H9 (cell line): ENCODE results near the gene TEAD1. TPM values are rescaled to one million over a fixed set of nuclear protein-coding genes. Genes with fewer than 3 reads are reported as not detected.

Experiments used
- DNase-seq: peaks from one replicate; pipeline ENCODE4 v3.0.0-alpha.2; 2017
- H2AFZ ChIP-seq: one replicate; pipeline ENCODE4 v1.6.1; 2013; ENCODE audit warnings: mild to moderate bottlenecking, low read length, control low read depth, moderate library complexity
- H2AK5ac ChIP-seq: 2 replicates; pipeline ENCODE4 v1.6.1; 2013; ENCODE audit warnings: low read length, control low read depth, mixed read lengths; ENCODE audit not compliant: insufficient read length
- H2BK120ac ChIP-seq: one replicate; pipeline ENCODE4 v1.6.1; 2013; ENCODE audit warnings: low read depth, mild to moderate bottlenecking, low read length, control low read depth, inconsistent platforms; ENCODE audit not compliant: poor library complexity, severe bottlenecking
- H2BK12ac ChIP-seq: 2 replicates; pipeline ENCODE4 v1.6.1; 2013; ENCODE audit warnings: low read length, control low read depth, mixed read lengths, low read depth; ENCODE audit not compliant: insufficient read length
- H2BK15ac ChIP-seq: 2 replicates; pipeline ENCODE4 v1.6.1; 2013; ENCODE audit warnings: low read depth, low read length, control low read depth
- H2BK20ac ChIP-seq: one replicate; pipeline ENCODE4 v1.6.1; 2013; ENCODE audit warnings: low read depth, mild to moderate bottlenecking, low read length, control low read depth, inconsistent platforms; ENCODE audit not compliant: poor library complexity, severe bottlenecking
- H2BK5ac ChIP-seq: 2 replicates; pipeline ENCODE4 v1.6.1; 2013; ENCODE audit warnings: low read length, control low read depth, mixed read lengths; ENCODE audit not compliant: insufficient read length
- H3K14ac ChIP-seq: 2 replicates; pipeline ENCODE4 v1.6.1; 2013; ENCODE audit warnings: low read length, control low read depth; ENCODE audit not compliant: insufficient read depth
- H3K18ac ChIP-seq: 2 replicates; pipeline ENCODE4 v1.6.1; 2013; ENCODE audit warnings: low read depth, mild to moderate bottlenecking, mixed read lengths, low read length, control low read depth; ENCODE audit not compliant: insufficient read length
- H3K23ac ChIP-seq: 2 replicates; pipeline ENCODE4 v1.6.1; 2013; ENCODE audit warnings: low read length, control low read depth, mixed read lengths, low read depth; ENCODE audit not compliant: insufficient read length
- H3K23me2 ChIP-seq: 2 replicates; pipeline ENCODE4 v1.6.1; 2013; ENCODE audit warnings: low read depth, mild to moderate bottlenecking, mixed read lengths, low read length, control low read depth; ENCODE audit not compliant: insufficient read length, poor library complexity, severe bottlenecking
- H3K27ac ChIP-seq: 2 replicates; pipeline ENCODE4 v1.5.1; 2013; ENCODE audit warnings: low read length, control low read depth, mixed read lengths, low read depth; ENCODE audit not compliant: insufficient read length
- H3K27me3 ChIP-seq: 2 replicates; pipeline ENCODE4 v1.6.1; 2013; ENCODE audit warnings: low read length, control low read depth, inconsistent platforms; ENCODE audit not compliant: insufficient read depth
- H3K4ac ChIP-seq: 2 replicates; pipeline ENCODE4 v1.6.1; 2013; ENCODE audit warnings: low read depth, mild to moderate bottlenecking, control low read depth, inconsistent platforms, low read length, moderate library complexity
- H3K4me1 ChIP-seq: 2 replicates; pipeline ENCODE4 v1.6.1; 2013; ENCODE audit warnings: low read length, control low read depth, inconsistent platforms; ENCODE audit not compliant: insufficient read depth
- H3K4me2 ChIP-seq: 2 replicates; pipeline ENCODE4 v1.6.1; 2013; ENCODE audit warnings: low read length, control low read depth, mixed read lengths; ENCODE audit not compliant: insufficient read length, insufficient read depth
- H3K56ac ChIP-seq: 2 replicates; pipeline ENCODE4 v1.6.1; 2013; ENCODE audit warnings: low read depth, mild to moderate bottlenecking, mixed read lengths, low read length, control low read depth; ENCODE audit not compliant: insufficient read length
- H3K79me1 ChIP-seq: 2 replicates; pipeline ENCODE4 v1.6.1; 2013; ENCODE audit warnings: low read depth, mild to moderate bottlenecking, moderate library complexity, low read length, control low read depth, inconsistent platforms; ENCODE audit not compliant: insufficient read depth, poor library complexity, severe bottlenecking
- H3K79me2 ChIP-seq: 2 replicates; pipeline ENCODE4 v1.6.1; 2013; ENCODE audit warnings: low read length, control low read depth, inconsistent platforms; ENCODE audit not compliant: insufficient read depth
- H3K9ac ChIP-seq: 2 replicates; pipeline ENCODE4 v1.6.1; 2013; ENCODE audit warnings: low read length, control low read depth, mixed read lengths; ENCODE audit not compliant: insufficient read length; ENCODE audit errors: extremely low read depth
- H3K9me3 ChIP-seq: one replicate; pipeline ENCODE4 v1.6.1; 2013; ENCODE audit warnings: low read depth, low read length, inconsistent platforms; ENCODE audit not compliant: control insufficient read depth
- H3T11ph ChIP-seq: one replicate; pipeline ENCODE4 v1.6.1; 2013; ENCODE audit warnings: mild to moderate bottlenecking, low read length, control low read depth, inconsistent platforms
- H4K20me1 ChIP-seq: one replicate; pipeline ENCODE4 v1.6.1; 2013; ENCODE audit not compliant: control insufficient read depth, insufficient read length, insufficient read depth
- H4K5ac ChIP-seq: 2 replicates; pipeline ENCODE4 v1.6.1; 2013; ENCODE audit warnings: low read depth, mild to moderate bottlenecking, mixed read lengths, low read length, control low read depth; ENCODE audit not compliant: insufficient read length
- H4K8ac ChIP-seq: replicated peaks from 2 replicates; pipeline ENCODE4 v1.6.1; 2013; ENCODE audit warnings: low read length, control low read depth, mixed read lengths, low read depth; ENCODE audit not compliant: insufficient read length
- H4K91ac ChIP-seq: 2 replicates; pipeline ENCODE4 v1.6.1; 2013; ENCODE audit warnings: low read depth, mild to moderate bottlenecking, moderate library complexity, mixed read lengths, low read length, control low read depth; ENCODE audit not compliant: insufficient read length
- H3K27ac Mint-ChIP-seq, 3 experiments: 2 replicates in 2 of 3; 3 replicates in 1 of 3; pipeline ENCODE4 v1.8.0; 2020 to 2021; ENCODE audit warnings: mixed read lengths in 3 of 3, mild to moderate bottlenecking in 1 of 3, moderate library complexity in 1 of 3
- H3K27me3 Mint-ChIP-seq: 2 replicates; pipeline ENCODE4 v1.8.0; 2021; ENCODE audit warnings: low read depth, mild to moderate bottlenecking, moderate library complexity, mixed read lengths
- H3K36me3 Mint-ChIP-seq, 3 experiments: 2 replicates in 2 of 3; 3 replicates in 1 of 3; pipeline ENCODE4 v1.8.0; 2020 to 2021; ENCODE audit warnings: low read depth in 3 of 3, mixed read lengths in 3 of 3; ENCODE audit not compliant: insufficient read depth in 1 of 3
- H3K4me1 Mint-ChIP-seq, 2 experiments: 2 replicates each; pipeline ENCODE4 v1.8.0; 2020; ENCODE audit warnings: mixed read lengths in 2 of 2
- H3K4me3 Mint-ChIP-seq, 2 experiments: 2 replicates in 1 of 2; 3 replicates in 1 of 2; pipeline ENCODE4 v1.8.0; 2020 to 2021; ENCODE audit warnings: mild to moderate bottlenecking in 2 of 2, mixed read lengths in 2 of 2, moderate library complexity in 1 of 2
- H3K9me3 Mint-ChIP-seq, 2 experiments: 2 replicates in 1 of 2; 3 replicates in 1 of 2; pipeline ENCODE4 v1.8.0; 2020; ENCODE audit warnings: mild to moderate bottlenecking in 2 of 2, mixed read lengths in 2 of 2, moderate library complexity in 1 of 2
- CTCF ChIP-seq: fragments of 200-600 bp; sonication (generic); conservative IDR thresholded peaks from 3 replicates; pipeline ENCODE4 v1.8.0; 2021; ENCODE audit warnings: antibody characterized with exemption, mild to moderate bottlenecking
- WGBS: extraction: QIAGEN DNeasy Blood & Tissue Kit; methylation state at CpG from one replicate; pipeline ENCODE4 v1.1.7; 2013; ENCODE audit warnings: missing lambda C conversion rate, low lambda C conversion rate, mixed read lengths; ENCODE audit not compliant: insufficient read length; ENCODE audit errors: extremely low coverage; 5-methylcytosine and 5-hydroxymethylcytosine counted together
- total RNA-seq: library from RNA; stranded (reverse); gene quantifications from 2 replicates; pipeline ENCODE4 v1.2.1, GENCODE V29; 2021

Gene TEAD1
- total RNA-seq, 1 experiment from 2014 or later, result 75.1 TPM

GRCh38 chr11:12666915-12667314, 7.3 kb upstream of the TEAD1 start:
- Mint-ChIP-seq H3K4me1 (peaks cover 0 to 6% of the 10 kb centered on the region in 2 experiments; a peak in 1 of 4 replicates), H3K9me3 (peaks cover 0 to 4% of the 10 kb centered on the region in 2 experiments; a peak in 2 of 5 replicates), H3K4me3 (no peak overlapping the region), H3K27ac (no peak overlapping the region), H3K27me3 (peaks cover 19% of the 10 kb centered on the region), H3K36me3 (peaks cover 0 to 5% (median 0%) of the 10 kb centered on the region in 3 experiments; a peak in 2 of 7 replicates)
- Histone ChIP-seq H2BK15ac (no peak overlapping the region), H2BK12ac (no peak overlapping the region), H2AFZ (no peak overlapping the region), H4K20me1 (no peaks in the 10 kb centered on the region), H3K79me1 (no peaks in the 10 kb centered on the region), H3K4me2 (no peak overlapping the region), H2BK5ac (no peak overlapping the region), H3K9me3 (no peaks in the 10 kb centered on the region), H3K27ac (no peak overlapping the region), H3K23me2 (no peaks in the 10 kb centered on the region), H3K23ac (no peak overlapping the region), H3T11ph (no peak overlapping the region), H3K4ac (no peak overlapping the region), H3K56ac (no peak overlapping the region), H4K91ac (no peak overlapping the region), H2BK20ac (no peak overlapping the region), H3K18ac (no peak overlapping the region), H3K27me3 (no peaks in the 10 kb centered on the region), H4K8ac (no peak overlapping the region), H3K79me2 (peaks cover 2% of the 10 kb centered on the region; the same call in 1 of the 2 replicates), H3K9ac (no peak overlapping the region), H2BK120ac (no peak overlapping the region), H4K5ac (no peak overlapping the region), H3K4me1 (no peaks in the 10 kb centered on the region), H2AK5ac (no peak overlapping the region), H3K14ac (no peak overlapping the region)
- no CpG with 5 or more reads among the region's 3 CpGs for WGBS
- no peak for DNase-seq
- TF ChIP-seq CTCF, result no peak
